Measurements from ENCODE around the gene YPEL5. TPM values are rescaled to one million over a fixed set of nuclear protein-coding genes. Genes with fewer than 3 reads are reported as not detected.
"Not testable (repeated sequence)": the region's sequence is repeated elsewhere in the genome, so short reads cannot be mapped to it uniquely, and the experiment has no call there.

YPEL5 gene
- total RNA-seq (2014; rRNA removed; shearing (Covaris generic)), result 37.1 and 43.7 TPM in 2 replicates

- in situ Hi-C loops (cut with HindIII; ENCODE audit: low sequenced_read_pairs), result no loop called here
- DNase-seq (ENCODE audit: low spot score), result peak; percentile 100
Measured at GRCh38 chr2:30146337-30147195, at the start of gene YPEL5. Gene YPEL5 (plus strand): TSS chr2:30147007. CDS start chr2:30156652, 9,645 bp downstream.

DNA sequence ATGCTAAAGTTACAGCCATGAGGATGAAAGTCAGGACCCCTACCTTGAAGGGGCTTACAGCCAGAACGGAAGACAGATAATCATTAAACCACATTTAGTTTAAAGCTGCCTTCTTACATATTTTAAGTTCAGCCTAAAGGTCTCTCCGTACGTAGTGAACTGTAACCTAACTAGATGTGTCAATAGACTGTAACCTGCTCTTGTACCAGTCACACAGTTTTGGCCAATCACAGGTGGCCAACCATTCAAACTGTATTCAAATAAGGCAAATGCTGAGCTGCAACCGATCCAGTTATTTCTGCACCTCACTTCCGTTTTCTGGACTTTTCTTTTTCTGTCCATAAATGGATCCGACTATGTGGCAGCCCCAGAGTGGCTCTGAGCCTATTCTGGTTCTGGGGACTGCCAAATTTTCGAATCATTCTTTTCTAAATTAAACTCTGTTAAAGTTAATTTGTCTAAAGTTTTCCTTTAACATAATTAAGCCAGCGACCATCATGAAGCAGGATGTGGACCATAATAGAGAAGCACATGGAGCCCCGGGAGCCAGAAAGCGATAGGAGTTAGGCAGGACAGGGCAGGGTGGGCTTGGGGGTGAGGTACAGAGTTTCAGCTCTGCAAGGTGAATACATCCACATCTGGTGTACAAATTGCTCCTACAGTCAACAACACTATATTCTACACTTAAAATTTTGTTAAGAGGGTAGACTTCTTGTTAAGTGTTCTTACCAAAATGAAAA is 48.4 kb upstream of the YPEL5 start:
- DNase-seq (ENCODE audit: low spot score), result no peak
- in situ Hi-C loops (cut with HindIII; ENCODE audit: low sequenced_read_pairs), result no loop called here

DNA sequence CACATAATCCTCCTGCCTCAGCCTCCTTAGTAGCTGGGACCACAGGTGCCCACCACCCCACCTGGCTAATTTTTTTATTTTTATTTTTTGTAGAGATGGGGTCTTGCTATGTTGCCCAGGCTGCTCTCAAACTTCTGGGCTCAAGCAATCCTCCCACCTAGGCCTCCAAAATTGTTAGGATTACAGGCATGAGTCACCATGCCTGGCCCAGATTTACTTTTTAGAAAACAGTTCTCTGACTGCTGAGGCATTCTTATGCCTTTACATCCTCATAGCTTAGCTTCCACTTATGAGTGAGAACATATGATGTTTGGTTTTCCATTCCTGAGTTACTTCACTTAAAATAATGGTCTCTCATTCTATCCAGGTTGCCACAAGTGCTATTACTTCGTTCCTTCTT is 47.4 kb upstream of the YPEL5 start:
- DNase-seq (ENCODE audit: low spot score); in situ Hi-C loops (cut with HindIII; ENCODE audit: low sequenced_read_pairs): not testable (repeated sequence)

DNA sequence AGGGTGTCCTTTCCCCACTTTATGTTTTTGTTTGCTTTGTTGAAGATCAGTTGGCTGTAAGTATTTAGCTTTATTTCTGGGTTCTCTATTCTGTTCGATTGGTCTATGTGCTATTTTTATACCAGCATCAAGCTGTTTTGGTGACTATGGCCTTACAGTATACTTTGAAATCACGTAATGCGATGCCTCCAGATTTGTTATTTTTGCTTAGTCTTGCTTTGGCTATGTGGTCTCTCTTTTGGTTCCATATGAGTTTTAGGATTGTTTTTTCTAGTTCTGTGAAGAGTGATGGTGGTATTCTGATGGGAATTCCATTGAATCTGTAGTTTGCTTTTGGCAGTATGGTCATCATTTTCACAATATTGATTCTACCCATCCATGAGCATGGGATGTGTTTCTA is 46.1 kb upstream of the YPEL5 start:
- DNase-seq (ENCODE audit: low spot score); in situ Hi-C loops (cut with HindIII; ENCODE audit: low sequenced_read_pairs): not testable (repeated sequence)

DNA sequence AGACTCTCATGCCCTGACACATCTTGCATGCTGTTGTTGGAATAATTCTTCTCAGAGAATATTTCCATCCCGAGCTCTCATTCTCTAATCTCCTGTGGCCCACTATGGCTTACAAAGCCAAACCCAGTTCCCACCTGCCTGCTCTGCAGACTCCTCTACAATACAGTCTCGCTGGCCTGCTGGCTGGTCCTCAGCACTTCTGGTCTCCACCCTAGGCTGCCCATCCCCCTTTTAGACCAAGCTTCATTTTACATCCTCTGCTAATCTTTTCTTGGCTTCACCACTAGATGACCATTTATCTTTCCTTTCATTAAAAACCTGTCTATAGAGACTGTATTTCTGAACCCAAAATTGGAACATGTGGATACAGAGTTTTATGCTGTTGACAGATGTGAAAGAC is 42.5 kb upstream of the YPEL5 start:
- no peak for DNase-seq (ENCODE audit: low spot score)
- in situ Hi-C loops (cut with HindIII; ENCODE audit: low sequenced_read_pairs), result no loop called here

DNA sequence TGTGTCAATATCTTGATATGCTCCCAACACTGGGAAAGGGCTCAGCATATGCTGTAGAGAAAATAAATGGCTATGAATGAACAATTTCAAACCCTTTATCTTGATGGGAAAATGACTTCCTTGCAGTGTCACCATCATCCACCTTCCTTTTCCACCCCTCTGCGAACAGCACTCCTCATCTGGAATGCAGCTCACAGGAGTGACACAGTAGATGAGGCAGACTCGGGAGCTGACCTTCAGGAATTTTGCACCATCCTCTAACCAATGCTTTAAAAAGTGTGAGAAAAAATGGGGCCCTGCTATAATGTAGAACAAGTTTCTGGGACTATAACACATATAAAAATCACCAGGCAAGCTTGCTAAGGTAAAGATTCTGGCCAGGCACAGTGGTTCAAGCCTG is 41.3 kb upstream of the YPEL5 start:
- in situ Hi-C loops (cut with HindIII; ENCODE audit: low sequenced_read_pairs), result no loop called here
- no peak for DNase-seq (ENCODE audit: low spot score)

DNA sequence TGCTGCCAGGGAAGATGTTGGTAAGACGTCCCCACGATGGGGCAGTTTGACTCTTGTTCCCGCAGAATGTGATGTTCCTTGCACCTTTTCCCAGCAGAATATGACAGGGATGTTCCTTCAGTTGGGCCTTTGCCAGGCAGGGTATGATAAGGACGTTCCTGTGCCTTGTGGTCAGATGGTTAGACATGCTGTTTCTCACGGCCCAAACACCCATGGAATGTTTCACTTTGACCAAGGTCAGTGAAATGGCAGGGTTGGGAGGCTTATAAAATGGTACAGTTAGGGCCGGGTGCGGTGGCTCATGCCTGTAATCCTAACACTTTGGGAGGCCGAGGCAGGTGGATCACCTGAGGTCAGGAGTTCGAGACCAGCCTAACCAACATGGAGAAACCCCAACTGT is 40.3 kb upstream of the YPEL5 start:
- DNase-seq (ENCODE audit: low spot score), result no peak
- in situ Hi-C loops (cut with HindIII; ENCODE audit: low sequenced_read_pairs), result no loop called here

GRCh38 chr2:30108192-30108591 is 38.6 kb upstream of the YPEL5 start:
- no peak for DNase-seq (ENCODE audit: low spot score)
- in situ Hi-C loops (cut with HindIII; ENCODE audit: low sequenced_read_pairs), result no loop called here

- in situ Hi-C loops (cut with HindIII; ENCODE audit: low sequenced_read_pairs), result no loop called here
- no peak for DNase-seq (ENCODE audit: low spot score)
Measured at GRCh38 chr2:30108851-30109250, 38.0 kb upstream of the YPEL5 start.

DNA sequence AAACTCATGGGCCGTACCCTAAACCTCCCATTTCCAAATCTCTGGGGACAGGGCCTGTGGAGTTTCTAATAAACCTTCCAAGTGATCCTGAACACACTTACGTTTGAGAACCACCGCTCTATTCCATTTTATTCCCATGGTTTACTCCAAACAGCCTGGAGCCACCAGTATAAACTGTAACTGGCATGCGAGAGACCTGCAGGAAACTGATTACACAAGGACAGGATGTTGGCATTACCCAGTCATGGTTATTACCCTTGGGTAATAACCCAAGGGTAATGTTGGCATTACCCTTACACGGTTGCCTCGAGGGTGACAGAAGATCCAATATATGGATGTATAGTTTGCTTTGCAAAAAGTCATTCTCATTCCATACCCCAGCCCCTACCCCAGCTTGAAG is 37.0 kb upstream of the YPEL5 start:
- in situ Hi-C loops (cut with HindIII; ENCODE audit: low sequenced_read_pairs), result no loop called here
- DNase-seq (ENCODE audit: low spot score), result no peak

- DNase-seq (ENCODE audit: low spot score), result no peak
- in situ Hi-C loops (cut with HindIII; ENCODE audit: low sequenced_read_pairs), result no loop called here
Measured at GRCh38 chr2:30110773-30111172, 36.0 kb upstream of the YPEL5 start.

DNA sequence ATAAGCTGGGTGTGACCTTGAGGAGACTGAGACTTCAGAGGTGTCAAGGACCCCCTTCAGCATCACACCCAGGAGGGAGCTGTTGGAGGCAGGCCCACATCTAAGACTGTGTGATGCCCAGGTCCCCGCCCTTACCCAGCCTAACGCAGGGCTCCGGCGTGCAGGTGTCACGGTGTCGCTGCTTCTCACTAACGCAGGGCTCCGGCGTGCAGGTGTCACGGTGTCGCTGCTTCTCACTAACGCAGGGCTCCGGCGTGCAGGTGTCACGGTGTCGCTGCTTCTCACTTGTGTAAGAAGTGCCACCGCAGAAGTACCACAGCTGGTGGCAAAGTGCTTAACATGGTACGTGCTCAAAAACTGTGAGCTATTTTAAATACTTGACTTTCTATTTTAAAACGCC is 35.6 kb upstream of the YPEL5 start:
- in situ Hi-C loops (cut with HindIII; ENCODE audit: low sequenced_read_pairs); DNase-seq (ENCODE audit: low spot score): not testable (repeated sequence)

DNA sequence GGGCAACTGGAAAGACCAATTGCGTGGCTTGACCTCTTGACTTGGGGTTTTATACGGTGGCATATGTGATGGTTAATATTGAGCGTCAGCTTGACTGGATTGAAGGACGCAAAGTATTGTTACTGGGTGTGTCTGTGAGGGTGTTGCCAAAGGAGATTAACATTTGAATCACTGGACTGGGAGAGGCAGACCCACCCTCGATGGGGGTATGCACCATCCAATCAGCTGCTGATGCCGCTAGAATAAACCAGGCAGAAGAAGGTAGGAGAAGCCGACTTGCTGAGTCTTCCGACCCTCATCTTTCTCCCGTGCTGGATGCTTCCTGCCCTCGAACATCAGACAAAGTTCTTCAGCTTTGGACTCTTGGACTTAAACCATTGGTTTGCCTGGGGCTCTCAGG is 34.2 kb upstream of the YPEL5 start:
- in situ Hi-C loops (cut with HindIII; ENCODE audit: low sequenced_read_pairs), result no loop called here
- DNase-seq (ENCODE audit: low spot score), result no peak

DNA sequence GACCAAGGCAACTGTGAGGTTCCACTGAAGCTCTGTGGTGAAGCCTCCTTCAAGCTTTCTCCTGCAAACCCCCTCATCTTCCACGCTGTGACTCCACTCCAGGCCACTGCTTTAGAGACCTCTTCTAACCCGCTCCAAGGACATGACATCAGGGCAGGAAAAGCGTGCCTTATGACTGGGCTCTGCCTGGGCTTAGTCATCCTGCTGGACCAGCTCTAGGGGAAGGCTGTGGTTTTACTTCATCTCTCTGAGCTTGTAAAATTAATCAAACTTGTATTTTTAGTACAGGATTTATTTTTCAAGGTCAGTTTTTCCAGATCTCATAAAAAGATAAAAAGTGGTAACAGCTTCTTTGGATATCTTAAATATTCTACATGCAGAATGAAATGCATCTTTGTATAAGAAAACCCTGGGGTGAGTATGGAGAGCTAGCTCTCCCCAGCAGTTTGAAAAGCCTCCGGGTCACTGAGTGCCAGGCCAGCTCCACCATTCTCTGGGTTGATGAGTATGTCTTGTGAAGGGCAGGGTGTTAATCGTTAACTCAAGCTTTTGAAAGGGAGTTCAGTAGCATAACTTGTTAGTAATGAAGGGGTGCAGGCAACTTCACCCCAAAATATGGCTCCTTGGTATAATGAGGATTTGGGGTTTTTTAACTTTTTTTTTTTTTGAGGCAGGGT is 33.1 kb upstream of the YPEL5 start:
- in situ Hi-C loops (cut with HindIII; ENCODE audit: low sequenced_read_pairs), result no loop called here
- no peak for DNase-seq (ENCODE audit: low spot score)

- peak; percentile 88 for DNase-seq (ENCODE audit: low spot score)
- in situ Hi-C loops (cut with HindIII; ENCODE audit: low sequenced_read_pairs), result no loop called here
Measured at GRCh38 chr2:30115141-30115980, 31.4 kb upstream of the YPEL5 start.

DNA sequence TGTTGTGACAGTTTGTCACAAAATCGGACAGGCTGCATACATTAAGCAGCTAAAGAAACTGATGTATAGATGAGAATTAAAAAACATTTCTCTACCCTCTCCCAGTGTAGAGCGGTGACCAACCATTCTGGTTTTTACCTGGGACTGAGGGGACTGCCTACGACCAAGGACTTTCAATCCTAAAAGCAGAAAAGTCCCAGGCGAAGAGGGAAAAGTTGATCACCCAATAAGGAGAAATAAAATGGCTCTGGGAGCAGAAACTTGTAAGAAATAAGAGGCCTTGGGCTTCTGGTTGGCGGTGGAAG is 30.9 kb upstream of the YPEL5 start:
- no peak for DNase-seq (ENCODE audit: low spot score)
- in situ Hi-C loops (cut with HindIII; ENCODE audit: low sequenced_read_pairs), result no loop called here

DNA sequence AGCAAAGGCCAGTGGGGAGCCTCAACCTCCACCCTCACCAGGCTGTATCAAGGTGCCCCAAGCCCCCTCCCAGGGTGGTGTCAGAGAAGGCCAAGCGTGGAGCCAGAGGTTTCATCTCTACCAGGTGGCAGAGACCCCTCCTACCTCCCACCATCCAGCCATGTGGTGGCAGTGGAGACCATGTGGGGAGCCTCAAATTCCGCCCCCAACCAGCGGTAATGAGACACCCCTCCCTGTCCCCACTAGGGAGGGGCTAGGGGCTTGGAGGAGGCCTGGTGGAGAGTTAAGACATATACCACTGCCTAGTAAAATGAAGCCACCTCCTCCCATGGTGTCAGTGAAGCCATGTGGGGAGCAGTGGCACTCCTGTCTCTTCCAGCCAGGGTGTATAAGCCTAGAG is 24.4 kb upstream of the YPEL5 start:
- in situ Hi-C loops (cut with HindIII; ENCODE audit: low sequenced_read_pairs), result no loop called here
- DNase-seq (ENCODE audit: low spot score), result no peak

DNA sequence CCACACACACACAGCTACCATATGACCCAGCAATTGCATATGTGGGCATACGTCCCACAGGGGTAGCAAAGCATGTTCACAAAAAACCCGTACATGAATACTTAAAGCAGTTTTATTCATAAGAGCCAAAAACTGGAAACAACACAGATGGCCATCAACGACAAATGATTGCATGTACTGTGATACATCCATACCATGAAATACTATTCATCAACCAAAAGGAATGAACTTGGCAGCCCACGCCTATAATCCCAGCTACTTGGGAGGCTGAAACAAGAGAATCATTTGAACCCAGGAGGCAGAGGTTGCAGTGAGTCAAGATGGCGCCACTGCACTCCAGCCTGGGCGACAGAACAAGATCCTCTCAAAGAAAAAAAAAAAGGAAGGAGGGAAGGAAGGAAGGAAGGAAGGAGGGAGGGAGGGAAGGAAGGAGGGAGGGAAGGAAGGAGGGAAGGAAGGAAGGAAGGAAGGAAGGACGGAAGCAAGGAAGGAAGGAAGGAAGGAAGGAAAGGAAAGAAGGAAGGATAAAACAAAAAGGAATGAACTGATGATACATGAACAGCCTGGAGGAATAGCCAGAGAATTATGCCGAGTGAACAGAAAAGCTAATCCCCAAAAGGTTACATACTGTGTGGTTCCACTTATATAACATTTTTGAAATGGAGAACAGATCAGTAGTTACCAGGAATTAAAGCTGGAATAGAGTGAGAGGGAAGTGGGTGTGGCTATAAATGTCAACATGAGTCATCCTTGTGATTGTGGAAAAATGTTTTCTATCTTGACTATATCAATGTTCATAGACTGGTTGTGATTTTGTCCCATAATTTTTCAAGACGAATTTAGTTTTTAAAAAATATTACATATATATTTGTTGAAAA is 19.6 kb upstream of the YPEL5 start:
- no peak for DNase-seq (ENCODE audit: low spot score)
- in situ Hi-C loops (cut with HindIII; ENCODE audit: low sequenced_read_pairs), result no loop called here
